DMS 273 treated with DMSO at 0.1 percent for 48 hours (cell line): ENCODE results near the gene KIF5A.

Experiments used
- DNase-seq: peaks from one replicate; lab custom pipeline; 2025; lab: John Stamatoyannopoulos, UW

Gene KIF5A

GRCh38 chr12:57620245-57620935, 70.5 kb downstream of the KIF5A start:
- no peak for DNase-seq

- no peak for DNase-seq
Measured at GRCh38 chr12:57620936-57621496, 71.2 kb downstream of the KIF5A start.

GRCh38 chr12:57621497-57622292, 71.9 kb downstream of the KIF5A start:
- DNase-seq = no peak

- DNase-seq = no peak
Measured at GRCh38 chr12:57622293-57623245, 72.7 kb downstream of the KIF5A start.

- DNase-seq = no peak
Measured at GRCh38 chr12:57623385-57623784, 73.5 kb downstream of the KIF5A start.

- DNase-seq = no peak
Measured at GRCh38 chr12:57623811-57624390, 74.1 kb downstream of the KIF5A start.

- no peak for DNase-seq
Measured at GRCh38 chr12:57624441-57625220, 74.8 kb downstream of the KIF5A start.

GRCh38 chr12:57625261-57626032, 75.6 kb downstream of the KIF5A start:
- DNase-seq = no peak

GRCh38 chr12:57626111-57626920, 76.5 kb downstream of the KIF5A start:
- no peak for DNase-seq

GRCh38 chr12:57626921-57627445, 77.1 kb downstream of the KIF5A start:
- no peak for DNase-seq

GRCh38 chr12:57627501-57628279, 77.8 kb downstream of the KIF5A start:
- no peak for DNase-seq

GRCh38 chr12:57628280-57629191, 78.7 kb downstream of the KIF5A start:
- no peak for DNase-seq

GRCh38 chr12:57629897-57630471, 80.1 kb downstream of the KIF5A start:
- no peak for DNase-seq

- no peak for DNase-seq
Measured at GRCh38 chr12:57630891-57631433, 81.1 kb downstream of the KIF5A start.

GRCh38 chr12:57631566-57632072, 81.8 kb downstream of the KIF5A start:
- no peak for DNase-seq
